Measurements from ENCODE around the gene PIK3C2G.

PIK3C2G gene

GRCh38 chr12:18281941-18282340 lies 20.6 kb downstream of the PIK3C2G start:
- TF ChIP-seq ESRRG (CRISPR knock-in tag; IDR thresholded peaks at IDR 0.05) (no peak), TSHZ2 (CRISPR knock-in tag; IDR thresholded peaks at IDR 0.05) (no peak), ZC3H10 (CRISPR knock-in tag; IDR thresholded peaks at IDR 0.05) (no peak), ARNTL (CRISPR knock-in tag; IDR thresholded peaks at IDR 0.05; ENCODE audit: borderline replicate concordance, low read depth) (no peak), ZNF70 (CRISPR knock-in tag; IDR thresholded peaks at IDR 0.05) (no peak), GLIS3 (CRISPR knock-in tag; IDR thresholded peaks at IDR 0.05) (no peak), TOX (CRISPR knock-in tag; IDR thresholded peaks at IDR 0.05; ENCODE audit: borderline replicate concordance) (no peak; the same call in 1 of the 2 replicates), POU6F1 (CRISPR knock-in tag; IDR thresholded peaks at IDR 0.05; ENCODE audit: borderline replicate concordance, low read depth) (no peak)
- no peak for ATAC-seq

GRCh38 chr12:18283831-18284230 lies 22.5 kb downstream of the PIK3C2G start:
- no peak for TF ChIP-seq POU6F1 (CRISPR knock-in tag; IDR thresholded peaks at IDR 0.05; ENCODE audit: borderline replicate concordance, low read depth)
- TF ChIP-seq OSR1 (CRISPR knock-in tag; IDR thresholded peaks at IDR 0.05), result no peak
- no peak for TF ChIP-seq ISL1 (CRISPR knock-in tag; IDR thresholded peaks at IDR 0.05)
- TF ChIP-seq CSRNP3 (CRISPR knock-in tag; IDR thresholded peaks at IDR 0.05), result no peak
- no peak for TF ChIP-seq ZC3H10 (CRISPR knock-in tag; IDR thresholded peaks at IDR 0.05)
- ATAC-seq, result no peak

GRCh38 chr12:18284386-18284785 lies 23.1 kb downstream of the PIK3C2G start:
- no peak for ATAC-seq
- TF ChIP-seq RARB (CRISPR knock-in tag; IDR thresholded peaks at IDR 0.05) (no peak), ZFP3 (CRISPR knock-in tag; IDR thresholded peaks at IDR 0.05) (no peak), CSRNP3 (CRISPR knock-in tag; IDR thresholded peaks at IDR 0.05) (no peak), ISL1 (CRISPR knock-in tag; IDR thresholded peaks at IDR 0.05) (no peak)

- TF ChIP-seq CREB5 (CRISPR knock-in tag; IDR thresholded peaks at IDR 0.05; ENCODE audit: low read depth), result no peak
- TF ChIP-seq TCF4 (CRISPR knock-in tag; IDR thresholded peaks at IDR 0.05; ENCODE audit: borderline replicate concordance), result no peak
- TF ChIP-seq CSDC2 (CRISPR knock-in tag; IDR thresholded peaks at IDR 0.05), result no peak
- TF ChIP-seq GLIS3 (CRISPR knock-in tag; IDR thresholded peaks at IDR 0.05), result no peak
- TF ChIP-seq PATZ1 (CRISPR knock-in tag; IDR thresholded peaks at IDR 0.05; ENCODE audit: borderline replicate concordance), result no peak
- no peak for TF ChIP-seq ZNF70 (CRISPR knock-in tag; IDR thresholded peaks at IDR 0.05)
- no peak for TF ChIP-seq BACH2 (CRISPR knock-in tag; IDR thresholded peaks at IDR 0.05; ENCODE audit: borderline replicate concordance)
- no peak for TF ChIP-seq OSR1 (CRISPR knock-in tag; IDR thresholded peaks at IDR 0.05)
- no peak for TF ChIP-seq ZFP30 (CRISPR knock-in tag; IDR thresholded peaks at IDR 0.05)
- TF ChIP-seq TOX (CRISPR knock-in tag; IDR thresholded peaks at IDR 0.05; ENCODE audit: borderline replicate concordance), result no peak
- TF ChIP-seq ISL1 (CRISPR knock-in tag; IDR thresholded peaks at IDR 0.05), result no peak
- no peak for TF ChIP-seq ZFP3 (CRISPR knock-in tag; IDR thresholded peaks at IDR 0.05)
- no peak for ATAC-seq
These were observed 23.8 kb downstream of the PIK3C2G start for GRCh38 chr12:18285161-18285560.

Measured in SK-N-SH treated with all-trans-retinoic acid at 6 μM for 48 hours (cell line).